Breast epithelium (tissue), 4 donors: Measurements from ENCODE around the gene ATXN3. TPM values are rescaled to one million over a fixed set of nuclear protein-coding genes. Genes with fewer than 3 reads are reported as not detected.

Experiments used
- DNase-seq, 2 donors: peaks; one replicate each; pipeline ENCODE4 v3.0.0-alpha.2; 2019; ENCODE audit warnings: low spot score in 2 of 2
- H3K27ac ChIP-seq, 2 donors: fragments of 200-600 bp; sonication (generic) in 1 of 2; one replicate each; pipeline ENCODE4 v1.5.1; 2016 to 2019; ENCODE audit warnings: mild to moderate bottlenecking in 1 of 2
- H3K27me3 ChIP-seq, 2 donors: fragments of 200-600 bp; sonication (generic) in 1 of 2; one replicate each; pipeline versions ENCODE4 v1.5.1 to v1.6.0; 2017 to 2019; ENCODE audit warnings: control low read depth in 1 of 2, mild to moderate bottlenecking in 1 of 2
- H3K36me3 ChIP-seq: fragments of 200-600 bp; one replicate; pipeline ENCODE4 v1.5.1; 2019
- H3K4me1 ChIP-seq, 2 donors: fragments of 200-600 bp; sonication (generic); one replicate each; pipeline ENCODE4 v1.5.1; 2016 to 2019; ENCODE audit warnings: control low read depth in 1 of 2
- H3K4me3 ChIP-seq, 3 donors: fragments of 200-600 bp; sonication (generic); 1 replicate in 2 of 3; 2 replicates in 1 of 3; pipeline ENCODE4 v1.5.1; 2016 to 2019; ENCODE audit warnings: mild to moderate bottlenecking in 3 of 3, moderate library complexity in 2 of 3
- H3K9me3 ChIP-seq, 2 donors: fragments of 200-600 bp; sonication (generic) in 1 of 2; one replicate each; pipeline ENCODE4 v1.5.1; 2016 to 2019; ENCODE audit warnings: control low read depth in 1 of 2
- CTCF ChIP-seq, 3 donors: fragments of 450-650 bp; IDR thresholded peaks; one replicate each; pipeline ENCODE4 v1.5.1; 2016 to 2017; ENCODE audit warnings: antibody characterized with exemption in 3 of 3, mild to moderate bottlenecking in 3 of 3, moderate library complexity in 3 of 3
- POLR2A ChIP-seq: fragments of 450-650 bp; IDR thresholded peaks from one replicate; pipeline ENCODE4 v1.6.1; 2016; ENCODE audit warnings: antibody characterized with exemption, mild to moderate bottlenecking, moderate library complexity
- POLR2AphosphoS5 ChIP-seq, 3 donors: sonication (generic); formaldehyde crosslinking; IDR thresholded peaks; one replicate each; pipeline ENCODE4 v1.6.1; 2017; ENCODE audit warnings: antibody characterized with exemption in 3 of 3
- intact Hi-C: fragments of 100-400 bp; cut with DNase I; formaldehyde crosslinking; loops from one replicate; pipeline ENCODE4 v1.15.1; 2023; ENCODE audit warnings: low total_unique reads
- total RNA-seq, 3 donors: library from RNA; depleted of rRNA; stranded (reverse); fragments of >200 nt; gene quantifications; one replicate each; pipeline ENCODE4 v1.1.0, GENCODE V29; 2016

The ATXN3 gene
- total RNA-seq, 3 donors from 2014 or later, result 36.2 to 46.7 (median 36.7) TPM

- Histone ChIP-seq H3K27me3 (no peaks in the 10 kb centered on the region), H3K4me1 (no peaks in the 10 kb centered on the region), H3K27ac (peak within 1 kb of the TSS; percentile 92), H3K4me3 (peak within 1 kb of the TSS; percentile 88 to 97 (median 96)), H3K36me3 (no peaks in the 10 kb centered on the region), H3K9me3 (no peaks in the 10 kb centered on the region)
- peak; percentile 71 to 78 for DNase-seq
- peak in 2 of 3 donors; percentile 23 to 36 for TF ChIP-seq CTCF (IDR thresholded peaks at IDR 0.05)
- TF ChIP-seq POLR2A, result peak; percentile 42
- TF ChIP-seq POLR2AphosphoS5 (IDR thresholded peaks at IDR 0.05), result peak; percentile 61 to 79 (median 76)
- intact Hi-C loops, result no loop called here
These were observed 15.4 kb upstream of the ATXN3 start, which contains the start of the genes CPSF2 and NDUFB1 for GRCh38 chr14:92121670-92122350. CPSF2 (plus strand) TSS chr14:92121969; CDS start chr14:92130985, 9,016 bp downstream. NDUFB1 (minus strand) TSS chr14:92121706; CDS start chr14:92117637, 4,069 bp downstream.

- Histone ChIP-seq H3K4me1 (no peaks in the 10 kb centered on the region), H3K4me3 (peak overlapping the region; percentile 88 to 97 (median 96)), H3K27me3 (no peaks in the 10 kb centered on the region), H3K9me3 (no peaks in the 10 kb centered on the region), H3K36me3 (no peaks in the 10 kb centered on the region), H3K27ac (peak overlapping the region; percentile 92)
- TF ChIP-seq POLR2AphosphoS5 (IDR thresholded peaks at IDR 0.05) (no peak), CTCF (IDR thresholded peaks at IDR 0.05) (no peak), POLR2A (no peak)
- no peak for DNase-seq
- intact Hi-C loops, result no loop called here
These were observed 14.9 kb upstream of the ATXN3 start for GRCh38 chr14:92121207-92121669.

GRCh38 chr14:92109490-92109889, 3.1 kb upstream of the ATXN3 start:
- intact Hi-C loops, result no loop called here
- Histone ChIP-seq H3K4me3 (no peak overlapping the region), H3K27ac (no peak overlapping the region), H3K4me1 (no peaks in the 10 kb centered on the region), H3K36me3 (no peaks in the 10 kb centered on the region), H3K9me3 (no peaks in the 10 kb centered on the region), H3K27me3 (no peaks in the 10 kb centered on the region)
- TF ChIP-seq POLR2A, result no peak
- TF ChIP-seq CTCF (IDR thresholded peaks at IDR 0.05), result no peak
- TF ChIP-seq POLR2AphosphoS5 (IDR thresholded peaks at IDR 0.05), result no peak
- DNase-seq, result no peak

GRCh38 chr14:92108345-92109254, 2.2 kb upstream of the ATXN3 start:
- DNase-seq, result no peak
- H3K36me3 ChIP-seq, result no peaks in the 10 kb centered on the region
- H3K4me1 ChIP-seq, result no peaks in the 10 kb centered on the region
- intact Hi-C loops, result no loop called here
- H3K9me3 ChIP-seq, result no peaks in the 10 kb centered on the region
- TF ChIP-seq POLR2A, result no peak
- no peak for TF ChIP-seq POLR2AphosphoS5 (IDR thresholded peaks at IDR 0.05)
- TF ChIP-seq CTCF (IDR thresholded peaks at IDR 0.05), result no peak
- H3K27ac ChIP-seq, result no peak overlapping the region
- H3K27me3 ChIP-seq, result no peaks in the 10 kb centered on the region
- no peak overlapping the region for H3K4me3 ChIP-seq

GRCh38 chr14:92105893-92106142, 564 bp downstream of the ATXN3 start:
- H3K4me3 ChIP-seq, result peak overlapping the region; percentile 85 to 98 (median 90)
- TF ChIP-seq POLR2AphosphoS5 (IDR thresholded peaks at IDR 0.05) (peak in 1 of 3 donors; percentile 8), CTCF (IDR thresholded peaks at IDR 0.05) (no peak), POLR2A (no peak)
- no peaks in the 10 kb centered on the region for H3K9me3 ChIP-seq
- H3K27ac ChIP-seq, result peak overlapping the region; percentile 97 to 98
- H3K4me1 ChIP-seq, result no peaks in the 10 kb centered on the region
- H3K36me3 ChIP-seq, result no peaks in the 10 kb centered on the region
- H3K27me3 ChIP-seq, result no peaks in the 10 kb centered on the region
- intact Hi-C loops, result no loop called here
- peak in 1 of 2 donors; percentile 41 for DNase-seq
